ENCODE data around the gene CYBRD1.

The CYBRD1 gene

GRCh38 chr2:171564463-171564862, 42.2 kb downstream of the CYBRD1 start:
- H3K4me3 ChIP-seq (ENCODE audit: low read depth, low read length): no peak overlapping the region
- TF ChIP-seq CTCF (IDR thresholded peaks at IDR 0.05; ENCODE audit: control insufficient read depth, extremely low read depth, insufficient read depth): no peak
- DNase-seq (ENCODE audit: low read depth): peak; percentile 95

- no peak overlapping the region for H3K4me3 ChIP-seq (ENCODE audit: low read depth, low read length)
- no peak for DNase-seq (ENCODE audit: low read depth)
- no peak for TF ChIP-seq CTCF (IDR thresholded peaks at IDR 0.05; ENCODE audit: control insufficient read depth, extremely low read depth, insufficient read depth)
Observed at GRCh38 chr2:171566057-171566456, 43.8 kb downstream of the CYBRD1 start.

- no peak for TF ChIP-seq CTCF (IDR thresholded peaks at IDR 0.05; ENCODE audit: control insufficient read depth, extremely low read depth, insufficient read depth)
- no peak for DNase-seq (ENCODE audit: low read depth)
- no peak overlapping the region for H3K4me3 ChIP-seq (ENCODE audit: low read depth, low read length)
Observed at GRCh38 chr2:171566753-171567152, 44.5 kb downstream of the CYBRD1 start.

GRCh38 chr2:171568089-171568488, 45.8 kb downstream of the CYBRD1 start:
- H3K4me3 ChIP-seq (ENCODE audit: low read depth, low read length): no peak overlapping the region
- no peak for TF ChIP-seq CTCF (IDR thresholded peaks at IDR 0.05; ENCODE audit: control insufficient read depth, extremely low read depth, insufficient read depth)
- no peak for DNase-seq (ENCODE audit: low read depth)

GRCh38 chr2:171571721-171572120, 49.4 kb downstream of the CYBRD1 start:
- DNase-seq (ENCODE audit: low read depth): no peak
- TF ChIP-seq CTCF (IDR thresholded peaks at IDR 0.05; ENCODE audit: control insufficient read depth, extremely low read depth, insufficient read depth): no peak
- H3K4me3 ChIP-seq (ENCODE audit: low read depth, low read length): no peak overlapping the region

- H3K4me3 ChIP-seq (ENCODE audit: low read depth, low read length): no peak overlapping the region
- DNase-seq (ENCODE audit: low read depth): no peak
- TF ChIP-seq CTCF (IDR thresholded peaks at IDR 0.05; ENCODE audit: control insufficient read depth, extremely low read depth, insufficient read depth): peak; percentile 93
Observed at GRCh38 chr2:171574149-171574795, 52.0 kb downstream of the CYBRD1 start.

- H3K4me3 ChIP-seq (ENCODE audit: low read depth, low read length): no peak overlapping the region
- DNase-seq (ENCODE audit: low read depth): no peak
- no peak for TF ChIP-seq CTCF (IDR thresholded peaks at IDR 0.05; ENCODE audit: control insufficient read depth, extremely low read depth, insufficient read depth)
Observed at GRCh38 chr2:171575606-171576005, 53.3 kb downstream of the CYBRD1 start.
